SK-N-MC (cell line): ENCODE results near the gene ERVFRD-1.

Experiments used
- EZH2 ChIP-seq: fragments of 200-600 bp; sonication (generic); IDR thresholded peaks from one replicate; pipeline ENCODE4 v1.6.1; 2017; ENCODE audit warnings: antibody characterized with exemption
- POLR2AphosphoS5 ChIP-seq: IDR thresholded peaks from 2 replicates; pipeline ENCODE4 v1.6.1; 2012; ENCODE audit warnings: mild to moderate bottlenecking, low read depth, low read length, borderline replicate concordance

DNA sequence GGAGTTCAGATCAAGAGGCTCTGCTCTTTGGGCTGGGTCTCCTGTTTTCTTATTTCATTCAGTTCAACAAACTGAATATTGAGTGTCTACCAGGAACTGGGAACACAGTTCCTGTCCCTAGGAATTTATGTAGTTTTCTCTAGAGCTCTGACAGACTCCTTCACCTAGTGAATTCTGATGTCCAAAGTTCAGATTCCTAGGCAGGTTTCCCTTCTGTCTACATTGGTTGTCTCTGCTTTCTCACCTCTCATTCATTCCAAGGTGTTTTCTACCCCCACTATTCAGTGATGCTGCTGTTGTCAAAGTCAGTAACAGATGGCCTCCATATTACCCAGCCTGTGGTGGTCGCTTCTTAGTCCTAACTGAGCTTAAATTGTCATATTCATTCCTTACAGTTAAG is 13.5 kb downstream of the ERVFRD-1 start:
- TF ChIP-seq EZH2 (no peak), POLR2AphosphoS5 (no peak)
